ENCODE data around the gene NT5C.
A peak's percentile ranks its signal among the peaks of the same experiment; 100 is the strongest.
"Not testable (repeated sequence)": the region's sequence is repeated elsewhere in the genome, so short reads cannot be mapped to it uniquely, and the experiment has no call there.

NT5C gene

GRCh38 chr17:75131278-75132017, at the start of gene NT5C:
TSS of gene NT5C (minus strand) at chr17:75131742. CDS start at chr17:75131707, 35 bp downstream.
- no peaks in the 10 kb centered on the region for H3K9me3 ChIP-seq (ENCODE audit: control insufficient read depth, low read depth, low read length)
- peak within 1 kb of the TSS; percentile 44 for H3K27ac ChIP-seq (ENCODE audit: low read length)
- peak within 1 kb of the TSS; percentile 83 for H3K4me3 ChIP-seq (ENCODE audit: low read length)
- H3K27me3 ChIP-seq (ENCODE audit: control insufficient read depth, insufficient read depth, low read length), result no peaks in the 10 kb centered on the region
- H3K4me1 ChIP-seq (ENCODE audit: control insufficient read depth, low read depth, low read length), result peaks cover 4% of the 10 kb centered on the region
- H3K9ac ChIP-seq (ENCODE audit: low read length), result peak within 1 kb of the TSS; percentile 84
- peaks cover 27% of the 10 kb centered on the region for H3K36me3 ChIP-seq (ENCODE audit: control insufficient read depth, low read depth, low read length)

GRCh38 chr17:75181110-75181509, 49.6 kb upstream of the NT5C start:
- Histone ChIP-seq H3K27ac (ENCODE audit: low read length) (no peak overlapping the region), H3K9me3 (ENCODE audit: control insufficient read depth, low read depth, low read length) (no peaks in the 10 kb centered on the region), H3K4me1 (ENCODE audit: control insufficient read depth, low read depth, low read length) (peaks cover 4% of the 10 kb centered on the region), H3K9ac (ENCODE audit: low read length) (peak overlapping the region; percentile 88), H3K27me3 (ENCODE audit: control insufficient read depth, insufficient read depth, low read length) (no peaks in the 10 kb centered on the region), H3K4me3 (ENCODE audit: low read length) (peak overlapping the region; percentile 86), H3K36me3 (ENCODE audit: control insufficient read depth, low read depth, low read length) (peaks cover 38% of the 10 kb centered on the region)

- Histone ChIP-seq H3K4me1 (ENCODE audit: control insufficient read depth, low read depth, low read length) (peaks cover 4% of the 10 kb centered on the region), H3K9ac (ENCODE audit: low read length) (no peak overlapping the region), H3K27ac (ENCODE audit: low read length) (no peak overlapping the region)
These were observed 46.9 kb upstream of the NT5C start for GRCh38 chr17:75178453-75178852.

GRCh38 chr17:75176625-75177024, 45.1 kb upstream of the NT5C start:
- no peak overlapping the region for H3K27ac ChIP-seq (ENCODE audit: low read length)
- no peak overlapping the region for H3K4me3 ChIP-seq (ENCODE audit: low read length)
- H3K36me3 ChIP-seq (ENCODE audit: control insufficient read depth, low read depth, low read length), result peaks cover 76% of the 10 kb centered on the region
- H3K9me3 ChIP-seq (ENCODE audit: control insufficient read depth, low read depth, low read length), result no peaks in the 10 kb centered on the region
- H3K27me3 ChIP-seq (ENCODE audit: control insufficient read depth, insufficient read depth, low read length), result no peaks in the 10 kb centered on the region
- no peaks in the 10 kb centered on the region for H3K4me1 ChIP-seq (ENCODE audit: control insufficient read depth, low read depth, low read length)
- no peak overlapping the region for H3K9ac ChIP-seq (ENCODE audit: low read length)

More at GRCh38 chr17:75178453-75178852, 46.9 kb upstream of the NT5C start:
- Histone ChIP-seq H3K4me3 (ENCODE audit: low read length) (no peak overlapping the region), H3K27me3 (ENCODE audit: control insufficient read depth, insufficient read depth, low read length) (no peaks in the 10 kb centered on the region), H3K9me3 (ENCODE audit: control insufficient read depth, low read depth, low read length) (no peaks in the 10 kb centered on the region), H3K36me3 (ENCODE audit: control insufficient read depth, low read depth, low read length) (peaks cover 65% of the 10 kb centered on the region)

GRCh38 chr17:75174996-75175395, 43.5 kb upstream of the NT5C start:
- no peak overlapping the region for H3K4me3 ChIP-seq (ENCODE audit: low read length)
- no peaks in the 10 kb centered on the region for H3K4me1 ChIP-seq (ENCODE audit: control insufficient read depth, low read depth, low read length)
- no peaks in the 10 kb centered on the region for H3K27me3 ChIP-seq (ENCODE audit: control insufficient read depth, insufficient read depth, low read length)
- H3K36me3 ChIP-seq (ENCODE audit: control insufficient read depth, low read depth, low read length), result peaks cover 81% of the 10 kb centered on the region
- H3K27ac ChIP-seq (ENCODE audit: low read length), result no peak overlapping the region
- H3K9me3 ChIP-seq (ENCODE audit: control insufficient read depth, low read depth, low read length), result no peaks in the 10 kb centered on the region
- no peak overlapping the region for H3K9ac ChIP-seq (ENCODE audit: low read length)

- peaks cover 74% of the 10 kb centered on the region for H3K36me3 ChIP-seq (ENCODE audit: control insufficient read depth, low read depth, low read length)
- no peak overlapping the region for H3K4me3 ChIP-seq (ENCODE audit: low read length)
- H3K27ac ChIP-seq (ENCODE audit: low read length), result no peak overlapping the region
- H3K9ac ChIP-seq (ENCODE audit: low read length), result no peak overlapping the region
- no peaks in the 10 kb centered on the region for H3K9me3 ChIP-seq (ENCODE audit: control insufficient read depth, low read depth, low read length)
- H3K4me1 ChIP-seq (ENCODE audit: control insufficient read depth, low read depth, low read length), result no peaks in the 10 kb centered on the region
- no peaks in the 10 kb centered on the region for H3K27me3 ChIP-seq (ENCODE audit: control insufficient read depth, insufficient read depth, low read length)
These were observed 42.0 kb upstream of the NT5C start for GRCh38 chr17:75173526-75173925.

- Histone ChIP-seq H3K9ac (ENCODE audit: low read length) (no peak overlapping the region), H3K27ac (ENCODE audit: low read length) (no peak overlapping the region), H3K36me3 (ENCODE audit: control insufficient read depth, low read depth, low read length) (peaks cover 58% of the 10 kb centered on the region), H3K9me3 (ENCODE audit: control insufficient read depth, low read depth, low read length) (no peaks in the 10 kb centered on the region), H3K4me3 (ENCODE audit: low read length) (no peak overlapping the region), H3K27me3 (ENCODE audit: control insufficient read depth, insufficient read depth, low read length) (no peaks in the 10 kb centered on the region), H3K4me1 (ENCODE audit: control insufficient read depth, low read depth, low read length) (no peaks in the 10 kb centered on the region)
These were observed 37.5 kb upstream of the NT5C start for GRCh38 chr17:75168998-75169397.

GRCh38 chr17:75164606-75165005, 33.1 kb upstream of the NT5C start:
- not testable (repeated sequence) for H3K9me3 ChIP-seq (ENCODE audit: control insufficient read depth, low read depth, low read length); H3K4me3 ChIP-seq (ENCODE audit: low read length); H3K4me1 ChIP-seq (ENCODE audit: control insufficient read depth, low read depth, low read length); H3K9ac ChIP-seq (ENCODE audit: low read length); H3K27me3 ChIP-seq (ENCODE audit: control insufficient read depth, insufficient read depth, low read length); H3K27ac ChIP-seq (ENCODE audit: low read length)
- peaks cover 29% of the 10 kb centered on the region for H3K36me3 ChIP-seq (ENCODE audit: control insufficient read depth, low read depth, low read length)

- no peak overlapping the region for H3K27ac ChIP-seq (ENCODE audit: low read length)
- H3K4me3 ChIP-seq (ENCODE audit: low read length), result no peak overlapping the region
- no peaks in the 10 kb centered on the region for H3K4me1 ChIP-seq (ENCODE audit: control insufficient read depth, low read depth, low read length)
- H3K9me3 ChIP-seq (ENCODE audit: control insufficient read depth, low read depth, low read length), result no peaks in the 10 kb centered on the region
- no peak overlapping the region for H3K9ac ChIP-seq (ENCODE audit: low read length)
- H3K27me3 ChIP-seq (ENCODE audit: control insufficient read depth, insufficient read depth, low read length), result no peaks in the 10 kb centered on the region
- peaks cover 19% of the 10 kb centered on the region for H3K36me3 ChIP-seq (ENCODE audit: control insufficient read depth, low read depth, low read length)
These were observed 31.5 kb upstream of the NT5C start for GRCh38 chr17:75163074-75163473.

- Histone ChIP-seq H3K4me3 (ENCODE audit: low read length) (no peak overlapping the region), H3K4me1 (ENCODE audit: control insufficient read depth, low read depth, low read length) (peaks cover 2% of the 10 kb centered on the region), H3K9me3 (ENCODE audit: control insufficient read depth, low read depth, low read length) (no peaks in the 10 kb centered on the region), H3K36me3 (ENCODE audit: control insufficient read depth, low read depth, low read length) (no peaks in the 10 kb centered on the region), H3K27me3 (ENCODE audit: control insufficient read depth, insufficient read depth, low read length) (no peaks in the 10 kb centered on the region), H3K9ac (ENCODE audit: low read length) (no peak overlapping the region), H3K27ac (ENCODE audit: low read length) (no peak overlapping the region)
These were observed 28.7 kb upstream of the NT5C start for GRCh38 chr17:75160211-75160610.

- Histone ChIP-seq H3K36me3 (ENCODE audit: control insufficient read depth, low read depth, low read length) (no peaks in the 10 kb centered on the region), H3K27ac (ENCODE audit: low read length) (no peak overlapping the region), H3K27me3 (ENCODE audit: control insufficient read depth, insufficient read depth, low read length) (no peaks in the 10 kb centered on the region), H3K9me3 (ENCODE audit: control insufficient read depth, low read depth, low read length) (no peaks in the 10 kb centered on the region), H3K9ac (ENCODE audit: low read length) (no peak overlapping the region), H3K4me1 (ENCODE audit: control insufficient read depth, low read depth, low read length) (peaks cover 9% of the 10 kb centered on the region), H3K4me3 (ENCODE audit: low read length) (no peak overlapping the region)
These were observed 27.9 kb upstream of the NT5C start for GRCh38 chr17:75159196-75160031.
